Endothelial cell of umbilical vein (primary cell): ENCODE measurements around the gene TOM1L2. TPM values are rescaled to one million over a fixed set of nuclear protein-coding genes. Genes with fewer than 3 reads are reported as not detected.

Experiments
- BruUV-seq: library from RNA; stranded (reverse); fragments of 400-500 nt; replicated peaks from 2 replicates; lab custom pipeline; 2021; lab: Mats Ljungman, UMichigan
- CTCF ChIA-PET: fragments of 300-600, 350-600 bp; sonication (Branson Sonifier 250); formaldehyde crosslinking; loops from one replicate; lab custom pipeline; 2021; ENCODE audit warnings: antibody characterized with exemption, inconsistent platforms; lab: Charles Lee
- POLR2A ChIA-PET: fragments of 300-600, 350-600 bp; sonication (Branson Sonifier 250); formaldehyde crosslinking; loops from one replicate; lab custom pipeline; 2021; ENCODE audit warnings: antibody characterized with exemption, inconsistent platforms; lab: Charles Lee
- DNase-seq: peaks from one replicate; pipeline ENCODE4 v3.0.0-alpha.2; 2011; ENCODE audit warnings: low read depth, low spot score
- FAIRE-seq: peaks from 2 replicates; lab custom pipeline; 2011; peaks lifted over from hg19 to GRCh38; lab: Jason Lieb, UNC
- H2AFZ ChIP-seq: 2 replicates; pipeline ENCODE4 v1.6.0; 2012; ENCODE audit warnings: low read depth, low read length, control low read depth, inconsistent platforms
- H3K27ac ChIP-seq: 2 replicates; pipeline ENCODE4 v1.5.1; 2011; ENCODE audit warnings: low read depth, mild to moderate bottlenecking, control low read depth, low read length, moderate library complexity; ENCODE audit not compliant: insufficient read depth
- H3K27me3 ChIP-seq, 2 experiments: 2 replicates each; pipeline versions ENCODE4 v1.6.0 to v1.6.1; 2011; ENCODE audit warnings: low read length in 2 of 2, mixed read lengths in 1 of 2; ENCODE audit not compliant: control insufficient read depth in 2 of 2, insufficient read depth in 2 of 2
- H3K36me3 ChIP-seq, 2 experiments: 2 replicates in 1 of 2; 3 replicates in 1 of 2; pipeline ENCODE4 v1.5.1; 2011; ENCODE audit warnings: low read length in 2 of 2, mild to moderate bottlenecking in 1 of 2, moderate library complexity in 1 of 2; ENCODE audit not compliant: control insufficient read depth in 2 of 2, insufficient read depth in 2 of 2; ENCODE audit errors: extremely low read depth in 1 of 2
- H3K4me1 ChIP-seq: 3 replicates; pipeline ENCODE4 v1.5.1; 2011; ENCODE audit warnings: mild to moderate bottlenecking, low read length; ENCODE audit not compliant: control insufficient read depth, insufficient read depth; ENCODE audit errors: extremely low read depth
- H3K4me2 ChIP-seq: 2 replicates; pipeline ENCODE4 v1.6.1; 2011; ENCODE audit warnings: low read length, control low read depth, mixed read lengths; ENCODE audit not compliant: insufficient read depth
- H3K4me3 ChIP-seq, 3 experiments: fragments of 200-600 bp in 1 of 3; sonication (generic), shearing (Covaris generic) in 1 of 3; replicated peaks in 1 of 3; 2 replicates each; pipeline ENCODE4 v1.5.1; 2011 to 2016; ENCODE audit warnings: control low read depth in 3 of 3, low read length in 3 of 3, mild to moderate bottlenecking in 2 of 3, inconsistent platforms in 1 of 3, low read depth in 1 of 3, moderate library complexity in 1 of 3; ENCODE audit not compliant: insufficient read depth in 1 of 3
- H3K79me2 ChIP-seq: 2 replicates; pipeline ENCODE4 v1.6.0; 2012; ENCODE audit warnings: low read length, inconsistent platforms; ENCODE audit not compliant: control insufficient read depth, insufficient read depth
- H3K9ac ChIP-seq: replicated peaks from 2 replicates; pipeline ENCODE3; 2011; ENCODE audit warnings: low read length, control low read depth; ENCODE audit not compliant: insufficient read depth; ENCODE audit errors: extremely low read depth
- H3K9me1 ChIP-seq: replicated peaks from 3 replicates; pipeline ENCODE4 v1.6.0; 2011; ENCODE audit warnings: mild to moderate bottlenecking, low read length; ENCODE audit not compliant: control insufficient read depth, insufficient read depth; ENCODE audit errors: extremely low read depth
- H3K9me3 ChIP-seq: replicated peaks from 2 replicates; pipeline ENCODE4 v1.5.1; 2012; ENCODE audit warnings: low read length, inconsistent platforms; ENCODE audit not compliant: control insufficient read depth, insufficient read depth
- H4K20me1 ChIP-seq: replicated peaks from 2 replicates; pipeline ENCODE3; 2011; ENCODE audit warnings: mild to moderate bottlenecking, low read length; ENCODE audit not compliant: control insufficient read depth, insufficient read depth; ENCODE audit errors: extremely low read depth
- EZH2 ChIP-seq: IDR thresholded peaks from 2 replicates; pipeline ENCODE4 v1.6.1; 2012; ENCODE audit warnings: borderline replicate concordance, low read depth, mild to moderate bottlenecking, moderate library complexity, low read length, inconsistent platforms; ENCODE audit not compliant: severe bottlenecking
- FOS ChIP-seq: IDR thresholded peaks from 2 replicates; pipeline ENCODE4 v1.6.1; 2011; ENCODE audit warnings: mild to moderate bottlenecking, low read length, moderate library complexity, borderline replicate concordance; ENCODE audit not compliant: insufficient read depth
- GATA2 ChIP-seq: IDR thresholded peaks from 2 replicates; pipeline ENCODE4 v1.7.0; 2011; ENCODE audit warnings: low read depth, mild to moderate bottlenecking, moderate library complexity, mixed read lengths, low read length; ENCODE audit not compliant: insufficient read length, insufficient read depth
- JUN ChIP-seq: IDR thresholded peaks from 2 replicates; pipeline ENCODE4 v1.6.1; 2011; ENCODE audit warnings: borderline replicate concordance, low read depth; ENCODE audit not compliant: insufficient read length, insufficient read depth
- MYC ChIP-seq: IDR thresholded peaks from one replicate; pipeline ENCODE4 v1.6.1; 2011; ENCODE audit warnings: mild to moderate bottlenecking, low read depth, low read length
- POLR2A ChIP-seq: IDR thresholded peaks from 2 replicates; pipeline ENCODE4 v1.6.1; 2012; ENCODE audit warnings: low read depth, mild to moderate bottlenecking, control low read depth, low read length
- POLR2AphosphoS5 ChIP-seq: IDR thresholded peaks from 2 replicates; pipeline ENCODE4 v1.6.1; 2012; ENCODE audit warnings: low read depth, mild to moderate bottlenecking, control low read depth, low read length, moderate library complexity; ENCODE audit not compliant: insufficient read depth
- dilution Hi-C: fragments of 300-500 bp; cut with MboI; formaldehyde crosslinking; loops from one replicate; pipeline ENCODE4 v1.15.0; 2019; ENCODE audit warnings: low sequenced_read_pairs; ENCODE audit not compliant: extremely low pct_ligation_motif_present
- intact Hi-C: fragments of 100-400 bp; cut with micrococcal nuclease; formaldehyde crosslinking; loops from one replicate; pipeline ENCODE4 v1.10.0; 2022
- polyA plus RNA-seq, 4 experiments: library from polyadenylated mRNA; depleted of rRNA in 3 of 4; stranded (reverse) in 3 of 4; unstranded in 1 of 4; fragments of >200 nt; gene quantifications; 2 replicates each; pipeline versions ENCODE4 v1.2.1 to v1.2.3, GENCODE V29; 2011 to 2012; ENCODE audit warnings: missing spikeins in 1 of 4
- total RNA-seq: library from RNA; stranded (reverse); gene quantifications from 2 replicates; pipeline ENCODE4 v1.2.3, GENCODE V29; 2021
- TF ChIP-seq, protein P1 (sequence below): IDR thresholded peaks from 2 replicates; pipeline ENCODE4 v1.6.1; 2011; ENCODE audit not compliant: insufficient read depth, insufficient read length
- TF ChIP-seq, protein P2 (sequence below), 2 donors: IDR thresholded peaks; 1 replicate in 1 of 2; 2 replicates in 1 of 2; pipeline ENCODE4 v1.5.1; 2011; ENCODE audit warnings: low read length in 2 of 2, mild to moderate bottlenecking in 2 of 2, moderate library complexity in 2 of 2, control low read depth in 1 of 2, inconsistent platforms in 1 of 2, low read depth in 1 of 2; ENCODE audit not compliant: insufficient read depth in 1 of 2; ENCODE audit errors: extremely low read depth in 1 of 2

Gene TOM1L2
- total and polyA plus RNA-seq, 2 donors (not counting 3 experiments of a cell fraction or from before 2014, with no cell fraction given), result 31.7 to 37.6 TPM

DNA sequence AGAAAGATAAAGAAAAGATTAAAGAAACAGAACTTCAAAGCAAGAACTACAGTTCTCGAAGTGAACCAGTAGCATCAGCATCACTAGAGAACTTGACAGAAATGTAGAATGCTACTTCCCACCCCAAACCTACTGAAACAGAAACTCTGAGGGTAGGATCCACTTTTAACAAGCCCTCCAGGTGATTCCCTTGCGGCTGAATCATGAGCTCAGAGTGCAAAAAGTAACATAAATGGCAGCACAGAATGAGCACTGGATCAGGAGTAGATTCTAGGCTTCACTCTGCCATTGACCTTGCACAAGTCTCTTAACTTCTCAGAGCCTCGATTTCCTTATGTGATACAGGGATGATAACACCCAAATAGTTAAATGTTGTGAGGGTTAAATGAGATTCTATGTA, 5.8 kb downstream of the TOM1L2 start:
- TF ChIP-seq EZH2, result no peak
- no peak for TF ChIP-seq POLR2A
- TF ChIP-seq, protein P1, sequence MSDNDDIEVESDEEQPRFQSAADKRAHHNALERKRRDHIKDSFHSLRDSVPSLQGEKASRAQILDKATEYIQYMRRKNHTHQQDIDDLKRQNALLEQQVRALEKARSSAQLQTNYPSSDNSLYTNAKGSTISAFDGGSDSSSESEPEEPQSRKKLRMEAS, result no peak
- TF ChIP-seq FOS, result no peak
- no peak for TF ChIP-seq POLR2AphosphoS5
- no peak for TF ChIP-seq JUN
- no peak for TF ChIP-seq MYC
- TF ChIP-seq, protein P2, sequence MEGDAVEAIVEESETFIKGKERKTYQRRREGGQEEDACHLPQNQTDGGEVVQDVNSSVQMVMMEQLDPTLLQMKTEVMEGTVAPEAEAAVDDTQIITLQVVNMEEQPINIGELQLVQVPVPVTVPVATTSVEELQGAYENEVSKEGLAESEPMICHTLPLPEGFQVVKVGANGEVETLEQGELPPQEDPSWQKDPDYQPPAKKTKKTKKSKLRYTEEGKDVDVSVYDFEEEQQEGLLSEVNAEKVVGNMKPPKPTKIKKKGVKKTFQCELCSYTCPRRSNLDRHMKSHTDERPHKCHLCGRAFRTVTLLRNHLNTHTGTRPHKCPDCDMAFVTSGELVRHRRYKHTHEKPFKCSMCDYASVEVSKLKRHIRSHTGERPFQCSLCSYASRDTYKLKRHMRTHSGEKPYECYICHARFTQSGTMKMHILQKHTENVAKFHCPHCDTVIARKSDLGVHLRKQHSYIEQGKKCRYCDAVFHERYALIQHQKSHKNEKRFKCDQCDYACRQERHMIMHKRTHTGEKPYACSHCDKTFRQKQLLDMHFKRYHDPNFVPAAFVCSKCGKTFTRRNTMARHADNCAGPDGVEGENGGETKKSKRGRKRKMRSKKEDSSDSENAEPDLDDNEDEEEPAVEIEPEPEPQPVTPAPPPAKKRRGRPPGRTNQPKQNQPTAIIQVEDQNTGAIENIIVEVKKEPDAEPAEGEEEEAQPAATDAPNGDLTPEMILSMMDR (IDR thresholded peaks at IDR 0.05; ENCODE audit: extremely low read depth in 1 of 2, insufficient read depth in 1 of 2, low read depth in 1 of 2, low read length in 2 of 2), result no peak
- no peak for TF ChIP-seq GATA2
- intact Hi-C loops (no loop called here), dilution Hi-C loops (no loop called here)
- no peaks in the 10 kb centered on the region for H3K9me1 ChIP-seq
- no peaks in the 10 kb centered on the region for H3K9me3 ChIP-seq
- no peak overlapping the region for H3K27ac ChIP-seq
- no peaks in the 10 kb centered on the region for H3K27me3 ChIP-seq
- POLR2A ChIA-PET, result no interaction called here
- CTCF ChIA-PET, result interaction anchor here (1.1 kb wide), 1 partner anchor 19 kb away, joined by 3 read pairs; no protein-coding TSS in a partner anchor
- DNase-seq, result no peak
- no peak overlapping the region for H3K4me2 ChIP-seq
- peaks cover 3% of the 10 kb centered on the region for H4K20me1 ChIP-seq
- no peak overlapping the region for H3K4me3 ChIP-seq
- H3K79me2 ChIP-seq, result peaks cover 22% of the 10 kb centered on the region
- BruUV-seq, result no TSS peak
- no peak for FAIRE-seq
- no peak overlapping the region for H2AFZ ChIP-seq
- peaks cover 8% of the 10 kb centered on the region for H3K4me1 ChIP-seq
- H3K36me3 ChIP-seq, result no peaks in the 10 kb centered on the region
- H3K9ac ChIP-seq, result no peak overlapping the region
